ENCODE results near the gene CACNG6. TPM values are rescaled to one million over a fixed set of nuclear protein-coding genes. Genes with fewer than 3 reads are reported as not detected.

CACNG6 gene
- polyA plus RNA-seq, 1 of the 3 experiments (the other 2 are of a cell fraction) = 1.2 TPM

DNA sequence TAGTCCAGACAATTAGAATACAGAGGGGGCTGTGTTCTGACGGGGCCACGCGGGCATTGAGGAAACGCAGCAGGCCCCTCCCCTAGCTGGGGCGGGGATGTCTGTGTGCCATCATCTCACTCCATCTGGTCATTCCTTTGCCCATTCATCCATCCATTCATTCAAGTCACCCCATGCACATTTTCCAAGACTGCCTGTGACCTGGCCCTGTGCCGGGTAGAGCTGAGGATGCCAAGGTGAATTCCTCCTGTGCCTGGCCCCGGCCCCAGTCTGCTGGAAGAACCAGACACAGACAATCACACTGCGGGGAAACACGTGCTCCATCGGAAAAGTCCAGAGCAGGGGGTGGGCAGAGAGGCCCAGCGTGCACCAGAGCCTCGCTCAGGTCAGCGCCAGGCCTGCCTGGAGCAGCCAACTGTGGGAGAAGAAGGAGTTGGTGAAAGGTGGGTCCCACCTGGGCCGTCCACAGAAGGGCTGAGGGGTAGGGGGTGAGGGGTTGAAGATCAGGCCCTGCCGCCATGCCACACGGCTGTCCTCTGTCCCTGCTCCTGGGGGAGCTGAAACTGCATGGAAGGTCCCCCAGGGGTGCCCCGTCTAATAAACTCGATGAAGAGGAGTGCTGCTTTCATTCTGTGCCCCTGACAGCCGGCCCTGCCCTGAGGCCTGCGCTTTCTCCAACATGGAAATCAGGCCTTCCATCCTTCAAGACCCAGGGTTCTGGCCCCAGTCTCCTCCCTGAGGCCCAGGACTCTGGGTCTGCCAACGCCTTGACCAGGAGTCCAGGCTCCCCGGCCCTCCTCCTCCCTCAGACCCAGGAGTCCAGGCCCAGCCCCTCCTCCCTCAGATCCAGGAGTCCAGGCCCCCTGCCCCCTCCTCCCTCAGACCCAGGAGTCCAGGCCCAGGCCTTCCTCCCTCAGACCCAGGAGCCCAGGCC, 1.6 kb upstream of the CACNG6 start (continued):
- TF ChIP-seq, protein P1, sequence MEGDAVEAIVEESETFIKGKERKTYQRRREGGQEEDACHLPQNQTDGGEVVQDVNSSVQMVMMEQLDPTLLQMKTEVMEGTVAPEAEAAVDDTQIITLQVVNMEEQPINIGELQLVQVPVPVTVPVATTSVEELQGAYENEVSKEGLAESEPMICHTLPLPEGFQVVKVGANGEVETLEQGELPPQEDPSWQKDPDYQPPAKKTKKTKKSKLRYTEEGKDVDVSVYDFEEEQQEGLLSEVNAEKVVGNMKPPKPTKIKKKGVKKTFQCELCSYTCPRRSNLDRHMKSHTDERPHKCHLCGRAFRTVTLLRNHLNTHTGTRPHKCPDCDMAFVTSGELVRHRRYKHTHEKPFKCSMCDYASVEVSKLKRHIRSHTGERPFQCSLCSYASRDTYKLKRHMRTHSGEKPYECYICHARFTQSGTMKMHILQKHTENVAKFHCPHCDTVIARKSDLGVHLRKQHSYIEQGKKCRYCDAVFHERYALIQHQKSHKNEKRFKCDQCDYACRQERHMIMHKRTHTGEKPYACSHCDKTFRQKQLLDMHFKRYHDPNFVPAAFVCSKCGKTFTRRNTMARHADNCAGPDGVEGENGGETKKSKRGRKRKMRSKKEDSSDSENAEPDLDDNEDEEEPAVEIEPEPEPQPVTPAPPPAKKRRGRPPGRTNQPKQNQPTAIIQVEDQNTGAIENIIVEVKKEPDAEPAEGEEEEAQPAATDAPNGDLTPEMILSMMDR (IDR thresholded peaks at IDR 0.05) = no peak
- no peak for TF ChIP-seq POLR2AphosphoS5 (IDR thresholded peaks at IDR 0.05; ENCODE audit: low read depth, low read length)
- TF ChIP-seq MXI1 (IDR thresholded peaks at IDR 0.05; ENCODE audit: low read depth, low read length) = no peak

DNA sequence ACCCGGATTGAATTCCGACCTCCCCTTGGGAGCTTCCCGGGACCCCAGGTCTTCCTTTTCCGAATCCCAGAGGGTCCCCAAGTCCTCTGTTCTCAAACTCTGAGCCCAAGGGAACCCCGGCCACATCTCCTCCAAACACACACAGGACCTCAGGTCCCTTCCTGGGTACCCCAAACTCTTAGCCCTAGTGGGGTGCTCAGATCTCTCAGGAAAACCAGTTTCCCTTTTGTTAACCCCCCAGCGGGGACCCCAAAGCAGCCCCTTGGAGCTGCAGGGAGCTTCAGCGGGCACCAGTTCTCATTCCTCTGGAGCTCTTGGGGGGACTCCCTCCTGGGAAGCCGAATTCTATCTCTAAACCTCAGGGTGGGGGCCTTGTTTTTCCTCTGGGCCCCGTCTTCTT, 774 bp downstream of the CACNG6 start:
- H3K4me3 ChIP-seq (ENCODE audit: low read depth in 2 of 2, low read length in 1 of 2) = no peak overlapping the region
- 0 out of 2 replicates have a peak overlapping the region, but pooled peaks have one; percentile 69 for H3K4me2 ChIP-seq
- H2AFZ ChIP-seq (ENCODE audit: low read depth) = no peak overlapping the region
- H4K20me1 ChIP-seq (ENCODE audit: insufficient read depth) = no peaks in the 10 kb centered on the region
- peaks cover 5% of the 10 kb centered on the region; the same call in 1 of the 2 replicates for H3K27me3 ChIP-seq (ENCODE audit: insufficient read depth)
- POLR2A ChIA-PET = no interaction called here
- H3K79me2 ChIP-seq (ENCODE audit: insufficient read depth) = no peaks in the 10 kb centered on the region
- DNase-seq = no peak
- no peaks in the 10 kb centered on the region for H3K36me3 ChIP-seq (replicated peaks in 1 of 2; ENCODE audit: control insufficient read depth in 1 of 2, insufficient read depth in 2 of 2, low read length in 1 of 2)
- no peaks in the 10 kb centered on the region for H3K9me2 ChIP-seq
- 83% methylated on average over 8 of the region's 9 CpGs for WGBS (ENCODE audit: low lambda C conversion rate)
- H3K27ac ChIP-seq (ENCODE audit: low read depth in 2 of 2, low read length in 1 of 2) = no peak overlapping the region; a peak in 1 of 4 replicates
- CTCF ChIA-PET = interaction anchor here (0.6 kb wide), 1 partner anchor 175 kb away, joined by 3 read pairs; no protein-coding TSS in a partner anchor
- TF ChIP-seq TEAD4 (IDR thresholded peaks at IDR 0.05; ENCODE audit: borderline replicate concordance, insufficient read depth) (no peak), MEF2A (IDR thresholded peaks at IDR 0.05; ENCODE audit: borderline replicate concordance, low read depth) (no peak)
- peaks cover 20% of the 10 kb centered on the region for H3F3A ChIP-seq (replicated peaks; ENCODE audit: insufficient read depth)
- H3K9me3 ChIP-seq = no peaks in the 10 kb centered on the region
- peak overlapping the region; percentile 39; the same call in 1 of the 2 replicates for H3K9ac ChIP-seq
- H3K4me1 ChIP-seq (ENCODE audit: control insufficient read depth in 1 of 2, insufficient read depth in 2 of 2, low read depth in 1 of 2, low read length in 1 of 2) = peaks cover 16 to 18% of the 10 kb centered on the region in 2 experiments; a peak in 3 of 4 replicates

DNA sequence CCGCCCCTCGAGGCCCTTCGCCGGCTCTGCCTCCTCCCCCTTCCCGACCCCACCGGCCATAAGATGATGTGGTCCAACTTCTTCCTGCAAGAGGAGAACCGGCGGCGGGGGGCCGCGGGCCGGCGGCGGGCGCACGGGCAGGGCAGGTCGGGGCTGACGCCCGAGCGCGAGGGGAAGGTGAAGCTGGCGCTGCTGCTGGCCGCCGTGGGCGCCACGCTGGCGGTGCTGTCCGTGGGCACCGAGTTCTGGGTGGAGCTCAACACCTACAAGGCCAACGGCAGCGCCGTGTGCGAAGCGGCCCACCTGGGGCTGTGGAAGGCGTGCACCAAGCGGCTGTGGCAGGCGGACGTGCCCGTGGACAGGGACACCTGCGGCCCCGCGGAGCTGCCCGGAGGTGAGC, 1.4 kb downstream of the CACNG6 start:
- Histone ChIP-seq H2AFZ (ENCODE audit: low read depth) (no peak overlapping the region), H3K4me3 (ENCODE audit: low read depth in 2 of 2, low read length in 1 of 2) (no peak overlapping the region), H3K4me2 (no peak overlapping the region), H4K20me1 (ENCODE audit: insufficient read depth) (no peaks in the 10 kb centered on the region), H3K4me1 (ENCODE audit: control insufficient read depth in 1 of 2, insufficient read depth in 2 of 2, low read depth in 1 of 2, low read length in 1 of 2) (peaks cover 16 to 17% of the 10 kb centered on the region in 2 experiments; a peak in 3 of 4 replicates), H3K79me2 (ENCODE audit: insufficient read depth) (no peaks in the 10 kb centered on the region), H3F3A (replicated peaks; ENCODE audit: insufficient read depth) (peaks cover 14% of the 10 kb centered on the region), H3K9me2 (no peaks in the 10 kb centered on the region), H3K9me3 (no peaks in the 10 kb centered on the region), H3K27me3 (ENCODE audit: insufficient read depth) (peaks cover 5% of the 10 kb centered on the region; the same call in 1 of the 2 replicates), H3K36me3 (replicated peaks in 1 of 2; ENCODE audit: control insufficient read depth in 1 of 2, insufficient read depth in 2 of 2, low read length in 1 of 2) (no peaks in the 10 kb centered on the region), H3K27ac (ENCODE audit: low read depth in 2 of 2, low read length in 1 of 2) (no peak overlapping the region), H3K9ac (no peak overlapping the region)
- POLR2A ChIA-PET = no interaction called here
- CTCF ChIA-PET = interaction anchor here (1.4 to 2.8 kb wide), 2 partner anchors 12 to 31 kb away, joined by 4 to 23 read pairs; no protein-coding TSS in a partner anchor
- 60% methylated on average over 24 of the region's 43 CpGs for WGBS (ENCODE audit: low lambda C conversion rate)
- DNase-seq = no peak
- TF ChIP-seq ELF1 (IDR thresholded peaks at IDR 0.05) (no peak), CHD2 (IDR thresholded peaks at IDR 0.05; ENCODE audit: low read length, partially characterized antibody) (no peak), POLR2AphosphoS5 (IDR thresholded peaks at IDR 0.05; ENCODE audit: low read depth, low read length) (no peak), RAD21 (IDR thresholded peaks at IDR 0.05; ENCODE audit: low read length) (no peak), FOSL2 (IDR thresholded peaks at IDR 0.05; ENCODE audit: borderline replicate concordance, low read depth) (no peak)
- TF ChIP-seq, protein P1 (IDR thresholded peaks at IDR 0.05) = no peak
- TF ChIP-seq, protein P2, sequence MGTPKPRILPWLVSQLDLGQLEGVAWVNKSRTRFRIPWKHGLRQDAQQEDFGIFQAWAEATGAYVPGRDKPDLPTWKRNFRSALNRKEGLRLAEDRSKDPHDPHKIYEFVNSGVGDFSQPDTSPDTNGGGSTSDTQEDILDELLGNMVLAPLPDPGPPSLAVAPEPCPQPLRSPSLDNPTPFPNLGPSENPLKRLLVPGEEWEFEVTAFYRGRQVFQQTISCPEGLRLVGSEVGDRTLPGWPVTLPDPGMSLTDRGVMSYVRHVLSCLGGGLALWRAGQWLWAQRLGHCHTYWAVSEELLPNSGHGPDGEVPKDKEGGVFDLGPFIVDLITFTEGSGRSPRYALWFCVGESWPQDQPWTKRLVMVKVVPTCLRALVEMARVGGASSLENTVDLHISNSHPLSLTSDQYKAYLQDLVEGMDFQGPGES (IDR thresholded peaks at IDR 0.05; ENCODE audit: low read depth, low read length) = no peak

Measured in SK-N-SH (cell line).